GM21737 (cell line): ENCODE measurements around the gene ALS2.

ENCODE experiments used
- ATAC-seq: cut with Tn5 transposase; IDR thresholded peaks from one replicate; pipeline ENCODE4 v1.9.1; 2021; ENCODE audit warnings: mild to moderate bottlenecking, moderate library complexity; ENCODE audit not compliant: unreplicated experiment

The ALS2 gene

GRCh38 chr2:201758234-201758633, 22.5 kb downstream of the ALS2 start:
- no peak for ATAC-seq

- ATAC-seq: no peak
Measured at GRCh38 chr2:201754717-201755415, 25.9 kb downstream of the ALS2 start.

- ATAC-seq: no peak
Measured at GRCh38 chr2:201751566-201751965, 29.2 kb downstream of the ALS2 start.

- no peak for ATAC-seq
Measured at GRCh38 chr2:201746551-201746950, 34.2 kb downstream of the ALS2 start.

DNA sequence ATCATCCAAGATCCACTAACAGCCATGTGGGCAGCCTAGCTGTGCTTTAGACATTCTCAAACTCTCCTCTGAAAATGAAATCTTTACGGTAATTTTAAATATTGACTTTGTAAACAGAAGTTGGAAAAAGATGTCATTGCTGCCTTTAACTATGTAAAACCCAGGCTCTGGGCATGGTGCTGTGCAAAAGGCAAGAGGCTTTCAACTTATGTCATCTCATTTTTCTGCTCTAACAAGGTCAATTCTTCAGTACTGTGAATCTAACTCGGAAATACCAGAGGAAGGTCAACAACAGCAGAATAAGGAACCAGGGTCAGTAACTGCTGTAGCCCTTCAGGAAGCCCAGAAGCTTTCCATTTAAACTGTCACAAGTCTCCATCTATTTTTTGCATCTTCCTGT, 45.2 kb downstream of the ALS2 start:
- no peak for ATAC-seq

DNA sequence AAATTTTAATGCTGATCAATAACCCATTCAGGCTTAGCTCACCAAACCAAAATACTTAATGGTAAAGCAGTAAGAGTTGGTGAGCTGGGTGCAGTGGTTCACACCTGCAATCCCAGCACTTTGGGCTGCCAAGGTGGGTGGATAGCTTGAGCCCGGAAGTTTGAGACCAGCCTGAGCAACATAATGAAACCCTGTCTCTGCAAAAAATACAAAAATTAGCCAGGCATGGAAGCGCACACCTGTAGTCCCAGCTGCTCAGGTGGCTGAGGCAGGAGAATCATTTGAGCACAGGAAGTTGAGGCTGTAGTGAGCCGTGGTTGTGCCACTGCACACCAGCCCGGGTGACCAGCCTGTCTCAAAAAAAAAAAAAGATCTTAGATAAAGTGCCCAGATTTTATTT, 46.6 kb downstream of the ALS2 start:
- ATAC-seq: no peak

GRCh38 chr2:201733544-201733943, 47.2 kb downstream of the ALS2 start:
- ATAC-seq: no peak

GRCh38 chr2:201730651-201731285, 50.0 kb downstream of the ALS2 start:
- ATAC-seq: no peak

- no peak for ATAC-seq
Measured at GRCh38 chr2:201715459-201715858, 65.3 kb downstream of the ALS2 start.

- ATAC-seq: no peak
Measured at GRCh38 chr2:201712726-201713125, 68.0 kb downstream of the ALS2 start.

GRCh38 chr2:201709747-201710146, 71.0 kb downstream of the ALS2 start:
- no peak for ATAC-seq

DNA sequence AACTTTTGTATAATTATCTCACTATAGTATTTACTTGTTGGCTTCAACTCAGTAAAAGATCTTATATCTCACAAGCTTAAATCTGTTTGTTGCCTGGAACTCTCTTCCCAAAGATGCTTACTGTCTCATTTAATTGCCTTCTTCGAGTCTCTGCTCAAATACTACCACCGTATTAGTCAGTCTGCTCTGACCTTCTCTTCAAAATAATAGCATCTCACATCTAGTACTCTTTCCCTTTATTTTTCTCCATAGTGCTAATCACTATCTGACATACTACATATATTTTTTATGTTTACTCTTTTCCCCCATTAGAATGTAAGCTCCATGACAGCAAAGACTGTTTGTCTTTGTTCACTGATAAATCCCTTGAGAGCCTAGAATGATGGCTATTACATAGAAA, 71.7 kb downstream of the ALS2 start:
- no peak for ATAC-seq

GRCh38 chr2:201707753-201708152, 73.0 kb downstream of the ALS2 start:
- ATAC-seq: no peak

GRCh38 chr2:201707142-201707541, 73.6 kb downstream of the ALS2 start:
- ATAC-seq: no peak

- no peak for ATAC-seq
Measured at GRCh38 chr2:201704536-201704935, 76.2 kb downstream of the ALS2 start.

GRCh38 chr2:201701646-201702045, 79.1 kb downstream of the ALS2 start:
- ATAC-seq: no peak

- ATAC-seq: no peak
Measured at GRCh38 chr2:201699416-201699815, 81.3 kb downstream of the ALS2 start.

DNA sequence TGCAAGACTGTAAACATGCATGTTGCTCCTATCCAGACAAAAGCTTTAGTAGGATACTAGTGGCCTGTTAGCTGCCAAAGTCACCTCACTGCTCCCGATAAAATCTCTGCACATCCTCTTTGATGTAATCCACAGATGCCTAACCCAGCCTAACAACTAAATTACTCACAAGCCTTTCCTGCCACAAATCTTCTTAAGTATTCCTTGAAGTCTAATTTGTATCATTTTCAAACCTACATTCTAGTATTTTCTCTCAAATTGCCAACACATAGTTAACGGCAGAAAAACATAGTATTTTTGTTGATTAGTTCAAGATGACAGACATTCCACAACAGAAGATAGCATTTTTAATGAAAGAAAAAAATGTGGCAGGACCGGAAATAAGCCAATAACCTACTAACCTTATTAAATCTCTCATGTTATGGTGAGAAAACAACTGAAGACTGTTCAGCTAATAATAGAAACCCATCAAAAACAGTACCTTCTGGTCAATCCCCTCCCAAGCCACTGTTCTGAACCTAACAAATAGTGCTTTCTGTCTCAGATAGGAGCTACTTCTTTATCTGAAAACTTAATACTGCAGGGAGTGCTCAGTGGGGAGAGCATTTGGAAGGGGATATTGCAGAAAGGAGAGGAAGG, 82.0 kb downstream of the ALS2 start, which contains the start of gene MPP4:
MPP4 (minus strand) TSS at position 57 of the 639 bp plus-strand sequence. CDS start 4,690 bp downstream, outside the sequence.
- no peak for ATAC-seq

- no peak for ATAC-seq
Measured at GRCh38 chr2:201697899-201698298, 82.8 kb downstream of the ALS2 start.

- no peak for ATAC-seq
Measured at GRCh38 chr2:201696151-201696659, 84.5 kb downstream of the ALS2 start.

- ATAC-seq: no peak
Measured at GRCh38 chr2:201685156-201685555, 95.6 kb downstream of the ALS2 start.

- ATAC-seq: no peak
Measured at GRCh38 chr2:201680743-201681142, 100.0 kb downstream of the ALS2 start.
